A673 (cell line): Measurements from ENCODE around the gene SLC22A3.

Experiments used
- CTCF ChIP-seq: fragments of 300-800, 200-600 bp; sonication (generic); conservative IDR thresholded peaks from 2 replicates; pipeline ENCODE4 v1.5.1; 2017; ENCODE audit warnings: low read depth, mild to moderate bottlenecking, antibody characterized with exemption, low read length, moderate library complexity, mixed read lengths
- EZH2 ChIP-seq: fragments of 200-600 bp; sonication (generic); IDR thresholded peaks from 2 replicates; pipeline ENCODE4 v1.6.1; 2017; ENCODE audit warnings: borderline replicate concordance, low read depth, mild to moderate bottlenecking, mixed read lengths, antibody characterized with exemption, low read length; ENCODE audit not compliant: poor library complexity, severe bottlenecking

- TF ChIP-seq CTCF (no peak), EZH2 (no peak)
Observed at GRCh38 chr6:160344271-160344670, 3.9 kb upstream of the SLC22A3 start.
